ENCODE data around the gene TAS2R5. TPM values are rescaled to one million over a fixed set of nuclear protein-coding genes. Genes with fewer than 3 reads are reported as not detected.
"Not testable (repeated sequence)": the region's sequence is repeated elsewhere in the genome, so short reads cannot be mapped to it uniquely, and the experiment has no call there.

The TAS2R5 gene
- total and polyA plus RNA-seq, 4 donors, result 0.41 to 6.8 (median 0.86) TPM

DNA sequence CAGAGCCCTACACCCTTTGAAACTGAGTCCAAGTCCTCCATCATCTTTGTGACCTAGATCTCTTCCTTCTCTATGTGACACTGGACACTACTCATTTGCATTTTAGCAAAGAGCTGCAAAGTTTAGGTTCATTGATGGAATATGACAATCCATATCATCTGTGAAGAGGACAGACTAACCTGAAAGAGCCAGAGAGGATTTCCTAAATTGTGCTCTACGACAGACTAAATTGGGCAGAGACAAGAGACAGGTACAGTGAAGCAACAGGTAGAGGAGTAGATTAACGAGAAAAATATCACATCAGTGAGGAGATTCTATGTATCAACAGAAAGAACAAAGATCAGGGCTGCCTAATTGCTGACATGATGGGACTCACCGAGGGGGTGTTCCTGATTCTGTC, 26.2 kb upstream of the TAS2R5 start, which contains the start of gene TAS2R3:
Gene TAS2R3 (plus strand): TSS at position 301 of the 400 bp plus-strand sequence. CDS start 62 bp downstream, at position 363.
- DNase-seq, result no peak
- Histone ChIP-seq H3K9ac (ENCODE audit: insufficient read depth in 1 of 2, low read length in 2 of 2) (no peak within 1 kb of the TSS), H3K4me3 (no peak within 1 kb of the TSS), H3K4me1 (ENCODE audit: control insufficient read depth in 5 of 5, insufficient read depth in 5 of 5, low read length in 5 of 5) (no peaks in the 10 kb centered on the region), H3K27me3 (ENCODE audit: control insufficient read depth in 3 of 3, insufficient read depth in 3 of 3, low read length in 2 of 3) (no peaks in the 10 kb centered on the region), H3K27ac (ENCODE audit: low read depth in 1 of 2, low read length in 1 of 2) (no peak within 1 kb of the TSS), H3K36me3 (ENCODE audit: control insufficient read depth in 4 of 4, insufficient read depth in 4 of 4, low read length in 4 of 4) (peaks cover 0 to 20% (median 9%) of the 10 kb centered on the region in 4 donors), H3K9me3 (ENCODE audit: control insufficient read depth in 4 of 4, insufficient read depth in 3 of 4, low read length in 3 of 4) (no peaks in the 10 kb centered on the region)
- TF ChIP-seq CTCF (IDR thresholded peaks at IDR 0.05; ENCODE audit: control extremely low read depth, extremely low read depth), result no peak
- WGBS, 2 donors, result 87 to 99% methylated on average over 3 of the region's 3 CpGs
- no peak for ATAC-seq (ENCODE audit: insufficient read depth, low FRiP score)

GRCh38 chr7:141770083-141770583, 19.9 kb upstream of the TAS2R5 start:
- not testable (repeated sequence) for H3K9me3 ChIP-seq (ENCODE audit: control insufficient read depth in 4 of 4, insufficient read depth in 3 of 4, low read length in 3 of 4); H3K27me3 ChIP-seq (ENCODE audit: control insufficient read depth in 3 of 3, insufficient read depth in 3 of 3, low read length in 2 of 3); H3K27ac ChIP-seq (ENCODE audit: low read depth in 1 of 2, low read length in 1 of 2); H3K4me1 ChIP-seq (ENCODE audit: control insufficient read depth in 5 of 5, insufficient read depth in 5 of 5, low read length in 5 of 5); H3K36me3 ChIP-seq (ENCODE audit: control insufficient read depth in 4 of 4, insufficient read depth in 4 of 4, low read length in 4 of 4); H3K9ac ChIP-seq (ENCODE audit: insufficient read depth in 1 of 2, low read length in 2 of 2); DNase-seq; ATAC-seq (ENCODE audit: insufficient read depth, low FRiP score); H3K4me3 ChIP-seq
- 96 to 97% methylated on average over 3 of the region's 3 CpGs for WGBS, 2 donors

- DNase-seq, result no peak
- no peak for TF ChIP-seq CTCF (IDR thresholded peaks at IDR 0.05; ENCODE audit: control extremely low read depth, extremely low read depth)
- no peak within 1 kb of the TSS for H3K4me3 ChIP-seq
- H3K27ac ChIP-seq (ENCODE audit: low read depth in 1 of 2, low read length in 1 of 2), result no peak within 1 kb of the TSS
- H3K36me3 ChIP-seq (ENCODE audit: control insufficient read depth in 4 of 4, insufficient read depth in 4 of 4, low read length in 4 of 4), result peaks cover 3 to 8% (median 6%) of the 10 kb centered on the region in 4 donors
- ATAC-seq (ENCODE audit: insufficient read depth, low FRiP score), result no peak
- peaks cover 0 to 5% (median 0%) of the 10 kb centered on the region in 4 donors for H3K9me3 ChIP-seq (ENCODE audit: control insufficient read depth in 4 of 4, insufficient read depth in 3 of 4, low read length in 3 of 4)
- no peaks in the 10 kb centered on the region for H3K27me3 ChIP-seq (ENCODE audit: control insufficient read depth in 3 of 3, insufficient read depth in 3 of 3, low read length in 2 of 3)
- WGBS, 2 donors, result 92 to 95% methylated on average over 1 of the region's 1 CpG
- no peaks in the 10 kb centered on the region for H3K4me1 ChIP-seq (ENCODE audit: control insufficient read depth in 5 of 5, insufficient read depth in 5 of 5, low read length in 5 of 5)
- H3K9ac ChIP-seq (ENCODE audit: insufficient read depth in 1 of 2, low read length in 2 of 2), result no peak within 1 kb of the TSS
Observed at GRCh38 chr7:141776374-141776773, 13.6 kb upstream of the TAS2R5 start, which contains the start of gene TAS2R4. Gene TAS2R4, plus strand, starts transcription at chr7:141776674. Its CDS starts 1,815 bp downstream, at chr7:141778489.

GRCh38 chr7:141785706-141786552, 4.1 kb upstream of the TAS2R5 start:
- no peak overlapping the region for H3K9ac ChIP-seq (ENCODE audit: insufficient read depth in 1 of 2, low read length in 2 of 2)
- H3K4me1 ChIP-seq (ENCODE audit: control insufficient read depth in 5 of 5, insufficient read depth in 5 of 5, low read length in 5 of 5), result peaks cover 0 to 5% (median 0%) of the 10 kb centered on the region in 5 donors
- H3K27ac ChIP-seq (ENCODE audit: low read depth in 1 of 2, low read length in 1 of 2), result no peak overlapping the region
- no peaks in the 10 kb centered on the region for H3K9me3 ChIP-seq (ENCODE audit: control insufficient read depth in 4 of 4, insufficient read depth in 3 of 4, low read length in 3 of 4)
- peak in 2 of 3 donors; percentile 67 to 68 for DNase-seq
- H3K27me3 ChIP-seq (ENCODE audit: control insufficient read depth in 3 of 3, insufficient read depth in 3 of 3, low read length in 2 of 3), result no peaks in the 10 kb centered on the region
- H3K36me3 ChIP-seq (ENCODE audit: control insufficient read depth in 4 of 4, insufficient read depth in 4 of 4, low read length in 4 of 4), result peaks cover 0 to 6% (median 0%) of the 10 kb centered on the region in 4 donors
- TF ChIP-seq CTCF (IDR thresholded peaks at IDR 0.05; ENCODE audit: control extremely low read depth, extremely low read depth), result peak; percentile 42
- peak; percentile 34 for ATAC-seq (ENCODE audit: insufficient read depth, low FRiP score)
- 59 to 67% methylated on average over 13 of the region's 13 CpGs for WGBS, 2 donors
- no peak overlapping the region for H3K4me3 ChIP-seq
